WERI-Rb-1 (cell line): Measurements from ENCODE around the gene PCNT.

Source experiments
- DNase-seq: peaks from one replicate; pipeline ENCODE4 v3.0.0-alpha.2; 2020
- H3K27ac ChIP-seq: fragments of 250-450 bp; sonication (Bioruptor Pico); 2 replicates; pipeline ENCODE4 v1.5.1; 2020; ENCODE audit warnings: mild to moderate bottlenecking, moderate library complexity
- H3K27me3 ChIP-seq: fragments of 250-450 bp; sonication (Bioruptor Pico); 2 replicates; pipeline ENCODE4 v1.5.1; 2021; ENCODE audit warnings: mild to moderate bottlenecking, low read depth, moderate library complexity; ENCODE audit not compliant: insufficient read depth, severe bottlenecking
- H3K36me3 ChIP-seq: fragments of 250-450 bp; sonication (Bioruptor Pico); 2 replicates; pipeline ENCODE4 v1.5.1; 2020; ENCODE audit warnings: mild to moderate bottlenecking, moderate library complexity
- H3K4me3 ChIP-seq: 2 replicates; pipeline ENCODE4 v1.5.1; 2011; ENCODE audit warnings: low read depth, mild to moderate bottlenecking, control low read depth, low read length
- H3K9me3 ChIP-seq: fragments of 250-450 bp; sonication (Bioruptor Pico); 2 replicates; pipeline ENCODE4 v1.5.1; 2021; ENCODE audit warnings: mild to moderate bottlenecking, moderate library complexity; ENCODE audit not compliant: severe bottlenecking
- TF ChIP-seq, protein P1 (sequence below): IDR thresholded peaks from 2 replicates; pipeline ENCODE4 v1.5.1; 2011; ENCODE audit warnings: low read depth, mild to moderate bottlenecking, control low read depth, inconsistent platforms, low read length

PCNT gene

DNA sequence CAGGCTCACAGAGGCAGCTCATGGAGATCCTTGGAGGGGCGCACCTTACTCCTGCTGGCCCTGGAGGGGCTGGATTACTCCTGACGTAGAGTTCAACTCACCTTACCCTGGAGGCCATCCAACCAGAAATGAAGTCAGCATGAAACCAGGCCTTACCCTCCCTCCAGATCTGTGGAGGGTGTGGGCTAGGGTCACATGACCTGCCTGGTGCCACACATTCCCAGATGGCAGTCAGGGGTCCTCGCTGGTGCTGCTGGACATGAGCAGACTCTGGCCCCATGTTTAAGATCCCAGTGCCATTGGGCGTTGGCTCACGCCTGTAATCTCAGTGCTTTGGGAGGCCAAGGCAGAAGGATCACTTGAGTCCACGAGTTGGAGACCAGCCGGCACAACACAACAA is 4.8 kb upstream of the PCNT start:
- Histone ChIP-seq H3K9me3 (peaks cover 15% of the 10 kb centered on the region), H3K27me3 (no peaks in the 10 kb centered on the region), H3K36me3 (peaks cover 48% of the 10 kb centered on the region), H3K27ac (no peak overlapping the region), H3K4me3 (no peak overlapping the region)
- TF ChIP-seq, protein P1, sequence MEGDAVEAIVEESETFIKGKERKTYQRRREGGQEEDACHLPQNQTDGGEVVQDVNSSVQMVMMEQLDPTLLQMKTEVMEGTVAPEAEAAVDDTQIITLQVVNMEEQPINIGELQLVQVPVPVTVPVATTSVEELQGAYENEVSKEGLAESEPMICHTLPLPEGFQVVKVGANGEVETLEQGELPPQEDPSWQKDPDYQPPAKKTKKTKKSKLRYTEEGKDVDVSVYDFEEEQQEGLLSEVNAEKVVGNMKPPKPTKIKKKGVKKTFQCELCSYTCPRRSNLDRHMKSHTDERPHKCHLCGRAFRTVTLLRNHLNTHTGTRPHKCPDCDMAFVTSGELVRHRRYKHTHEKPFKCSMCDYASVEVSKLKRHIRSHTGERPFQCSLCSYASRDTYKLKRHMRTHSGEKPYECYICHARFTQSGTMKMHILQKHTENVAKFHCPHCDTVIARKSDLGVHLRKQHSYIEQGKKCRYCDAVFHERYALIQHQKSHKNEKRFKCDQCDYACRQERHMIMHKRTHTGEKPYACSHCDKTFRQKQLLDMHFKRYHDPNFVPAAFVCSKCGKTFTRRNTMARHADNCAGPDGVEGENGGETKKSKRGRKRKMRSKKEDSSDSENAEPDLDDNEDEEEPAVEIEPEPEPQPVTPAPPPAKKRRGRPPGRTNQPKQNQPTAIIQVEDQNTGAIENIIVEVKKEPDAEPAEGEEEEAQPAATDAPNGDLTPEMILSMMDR, result no peak
- DNase-seq, result no peak

GRCh38 chr21:46320331-46320801 is 3.6 kb upstream of the PCNT start:
- TF ChIP-seq, protein P1, result no peak
- Histone ChIP-seq H3K9me3 (peaks cover 15% of the 10 kb centered on the region), H3K27ac (no peak overlapping the region), H3K36me3 (peaks cover 40% of the 10 kb centered on the region), H3K27me3 (no peaks in the 10 kb centered on the region), H3K4me3 (no peak overlapping the region)
- no peak for DNase-seq

- no peaks in the 10 kb centered on the region for H3K27me3 ChIP-seq
- no peak for DNase-seq
- H3K9me3 ChIP-seq, result peaks cover 15% of the 10 kb centered on the region
Measured at GRCh38 chr21:46322351-46323226, 1.4 kb upstream of the PCNT start.

DNA sequence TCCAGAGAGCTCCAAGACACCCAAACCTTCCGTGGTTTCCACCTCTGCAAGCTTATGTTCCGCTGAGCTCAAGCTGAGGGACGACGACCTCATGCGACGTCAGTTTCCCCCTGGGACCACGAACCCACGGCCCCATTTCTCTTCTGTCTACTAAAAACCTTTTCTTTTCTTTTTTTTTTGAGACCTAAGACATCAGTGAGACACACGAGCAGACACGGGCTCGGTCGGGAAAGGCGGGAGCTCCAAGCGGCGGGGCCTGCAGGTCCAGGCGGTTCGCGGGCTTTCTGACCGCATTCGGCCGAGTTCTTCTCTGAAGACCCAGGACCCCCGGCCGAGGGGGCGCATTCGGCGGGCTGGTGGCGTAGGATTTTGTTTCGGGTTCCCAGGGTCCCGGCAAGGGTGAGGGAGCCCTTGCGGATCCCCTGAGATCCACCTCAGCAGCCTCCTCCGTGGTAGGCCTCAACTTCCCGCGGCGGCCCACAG is 688 bp upstream of the PCNT start:
- no peaks in the 10 kb centered on the region for H3K27me3 ChIP-seq
- TF ChIP-seq, protein P1, result no peak
- peak overlapping the region; percentile 84 for H3K4me3 ChIP-seq
- peak overlapping the region; percentile 100 for H3K27ac ChIP-seq
- peaks cover 15% of the 10 kb centered on the region for H3K9me3 ChIP-seq
- peaks cover 55% of the 10 kb centered on the region for H3K36me3 ChIP-seq
- no peak for DNase-seq

More at GRCh38 chr21:46322351-46323226, 1.4 kb upstream of the PCNT start:
- TF ChIP-seq, protein P1, result no peak
- Histone ChIP-seq H3K36me3 (peaks cover 48% of the 10 kb centered on the region), H3K4me3 (peak overlapping the region; percentile 84), H3K27ac (peak overlapping the region; percentile 100)

DNA sequence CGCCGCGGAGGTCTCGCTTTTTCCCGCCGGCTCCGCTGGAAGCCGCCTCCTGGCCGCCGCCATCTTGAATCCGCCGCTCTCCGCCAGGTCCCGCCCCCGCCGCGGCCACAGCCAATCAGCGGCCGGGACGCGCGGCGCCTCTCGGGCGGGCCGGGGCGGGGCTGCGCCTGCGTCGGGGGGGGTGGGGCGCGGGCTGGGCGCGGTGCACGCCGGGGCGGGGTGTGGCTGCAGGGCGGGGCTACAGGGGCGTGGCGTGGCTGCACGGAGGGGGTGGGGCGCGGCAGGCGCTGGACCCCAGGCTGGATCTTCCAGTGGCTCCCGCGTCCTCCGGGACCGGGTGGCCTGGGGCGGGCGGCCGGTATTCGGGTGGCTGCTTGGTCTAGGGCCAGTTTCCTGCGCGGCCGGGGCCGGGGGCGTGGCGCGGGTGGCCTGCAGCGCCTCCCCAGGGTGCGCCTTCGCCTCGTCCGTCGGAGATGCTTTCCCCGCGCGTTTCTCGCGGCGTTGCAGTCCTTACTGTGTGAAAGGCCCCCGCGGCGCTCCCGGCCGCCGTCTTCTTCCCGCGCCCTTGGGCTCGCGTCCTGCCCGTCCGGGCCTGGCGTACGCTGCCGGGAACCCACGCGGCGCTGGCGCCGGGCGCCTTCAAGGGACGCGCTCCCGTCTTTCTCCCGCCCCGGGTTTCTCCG is 575 bp downstream of the PCNT start:
- TF ChIP-seq, protein P1, result 0 out of 2 replicates have a peak, but pooled peaks have one; percentile 14
- no peaks in the 10 kb centered on the region for H3K27me3 ChIP-seq
- H3K9me3 ChIP-seq, result peaks cover 15% of the 10 kb centered on the region
- H3K27ac ChIP-seq, result peak overlapping the region; percentile 100
- H3K4me3 ChIP-seq, result peak overlapping the region; percentile 84
- peak; percentile 94 for DNase-seq
- peaks cover 67% of the 10 kb centered on the region for H3K36me3 ChIP-seq
